NT2/D1 (cell line): ENCODE data around the gene SMG7.

Source experiments
- SUZ12 ChIP-seq: IDR thresholded peaks from 2 replicates; pipeline ENCODE4 v1.6.1; 2011; ENCODE audit not compliant: insufficient read length, insufficient read depth; ENCODE audit errors: extremely low read depth
- YY1 ChIP-seq: IDR thresholded peaks from 2 replicates; pipeline ENCODE4 v1.6.1; 2011; ENCODE audit not compliant: insufficient read length, insufficient read depth
- ZNF274 ChIP-seq: IDR thresholded peaks from 2 replicates; pipeline ENCODE4 v1.6.1; 2011; ENCODE audit warnings: mild to moderate bottlenecking, low read depth, low read length

DNA sequence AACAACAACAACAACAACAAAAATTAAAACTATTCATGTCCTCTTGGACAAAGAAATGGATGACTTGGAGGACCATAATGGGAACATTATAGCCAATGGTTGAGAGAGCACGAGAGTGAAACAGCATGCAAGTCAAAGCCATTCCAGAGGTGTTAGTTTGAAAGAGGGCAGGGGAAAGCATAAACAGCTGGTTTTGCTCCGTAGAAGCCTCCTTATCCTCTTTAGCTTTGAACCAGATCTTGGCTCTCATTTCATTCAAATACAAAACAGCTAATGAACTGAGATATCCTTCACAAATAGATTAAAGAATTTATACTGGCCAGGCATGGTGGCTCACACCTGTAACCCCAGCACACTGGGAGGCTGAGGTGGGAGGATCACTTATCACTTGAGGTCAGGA is 8.7 kb upstream of the SMG7 start:
- TF ChIP-seq YY1 = no peak
- TF ChIP-seq SUZ12 = no peak
- no peak for TF ChIP-seq ZNF274
